K562 (cell line): ENCODE results near the gene TRAPPC2L. TPM values are rescaled to one million over a fixed set of nuclear protein-coding genes. Genes with fewer than 3 reads are reported as not detected.
A peak's percentile ranks its signal among the peaks of the same experiment; 100 is the strongest.

Source experiments
- ATAC-seq: fragments of 200-7000 bp; cut with Tn5 transposase; 3 replicates; pipeline ENCODE4 v1.9.1; 2020; ENCODE audit warnings: moderate library complexity
- BruUV-seq: library from RNA; stranded (reverse); fragments of 400-500 nt; replicated peaks from 2 replicates; lab custom pipeline; 2021; lab: Mats Ljungman, UMichigan
- CTCF ChIA-PET: fragments of 300-600 bp; formaldehyde crosslinking; extraction: SDS; loops from one replicate; lab custom pipeline; 2021; ENCODE audit warnings: low intra/inter-chr PET ratio; lab: Yijun Ruan, JAX
- POLR2A ChIA-PET: fragments of 300-600, 350-650 bp; sonication (Branson Sonifier 250); formaldehyde crosslinking; extraction: SDS; loops from one replicate; lab custom pipeline; 2021; ENCODE audit warnings: antibody characterized with exemption, inconsistent platforms; lab: Yijun Ruan, JAX
- DNase-seq, 4 experiments: peaks; one replicate each; pipeline versions ENCODE4 v3.0.0 to v3.0.0-alpha.2; 2011 to 2018; ENCODE audit warnings: low spot score in 3 of 4, mixed read lengths in 3 of 4; ENCODE audit errors: extremely low read depth in 1 of 4
- FAIRE-seq: peaks from 2 replicates; lab custom pipeline; 2011; peaks lifted over from hg19 to GRCh38; lab: Jason Lieb, UNC
- H2AFZ ChIP-seq: 2 replicates; pipeline ENCODE4 v1.6.0; 2011; ENCODE audit warnings: low read depth, low read length, control low read depth, inconsistent platforms
- H3K27ac ChIP-seq: fragments of 200-600 bp; 3 replicates; pipeline ENCODE4 v1.8.0; 2011; ENCODE audit warnings: low read depth, mild to moderate bottlenecking, control low read depth, inconsistent platforms, low read length, moderate library complexity, mixed read lengths; ENCODE audit errors: extremely low read depth
- H3K27me3 ChIP-seq, 2 experiments: fragments of 300-600 bp in 1 of 2; 2 replicates in 1 of 2; 3 replicates in 1 of 2; pipeline versions ENCODE4 v1.6.0 to v1.8.0; 2011; ENCODE audit warnings: inconsistent platforms in 2 of 2, low read length in 2 of 2, mild to moderate bottlenecking in 1 of 2, mixed read lengths in 1 of 2, moderate library complexity in 1 of 2; ENCODE audit not compliant: control insufficient read depth in 2 of 2, insufficient read depth in 2 of 2
- H3K36me3 ChIP-seq: fragments of 300-600 bp; 3 replicates; pipeline ENCODE4 v1.8.0; 2011; ENCODE audit warnings: mild to moderate bottlenecking, low read length, inconsistent platforms; ENCODE audit not compliant: control insufficient read depth, insufficient read depth
- H3K4me1 ChIP-seq, 2 experiments: fragments of 200-600 bp in 1 of 2; replicated peaks in 1 of 2; 2 replicates in 1 of 2; 3 replicates in 1 of 2; pipeline versions ENCODE4 v1.5.1 to v1.8.0; 2011; ENCODE audit warnings: inconsistent platforms in 2 of 2, low read length in 2 of 2, mild to moderate bottlenecking in 1 of 2, mixed read lengths in 1 of 2, moderate library complexity in 1 of 2; ENCODE audit not compliant: control insufficient read depth in 2 of 2, insufficient read depth in 2 of 2
- H3K4me2 ChIP-seq: 2 replicates; pipeline ENCODE4 v1.6.1; 2011; ENCODE audit warnings: low read length, control low read depth, inconsistent platforms, mixed read lengths; ENCODE audit not compliant: insufficient read depth
- H3K4me3 ChIP-seq: fragments of 200-600 bp; sonication (generic), shearing (Covaris generic); 2 replicates; pipeline ENCODE4 v1.5.1; 2016; ENCODE audit warnings: control low read depth, inconsistent platforms
- H3K79me2 ChIP-seq: fragments of 200-600 bp; 3 replicates; pipeline ENCODE4 v1.8.0; 2011; ENCODE audit warnings: low read length, inconsistent platforms; ENCODE audit not compliant: control insufficient read depth, insufficient read depth
- H3K9ac ChIP-seq, 2 experiments: 2 replicates each; pipeline versions ENCODE4 v1.6.0 to v1.6.1; 2011; ENCODE audit warnings: low read depth in 2 of 2, low read length in 2 of 2, control low read depth in 1 of 2, inconsistent platforms in 1 of 2, mild to moderate bottlenecking in 1 of 2, mixed read lengths in 1 of 2; ENCODE audit not compliant: insufficient read depth in 1 of 2
- H3K9me1 ChIP-seq: one replicate; pipeline ENCODE4 v1.6.0; 2011; ENCODE audit warnings: inconsistent platforms, mild to moderate bottlenecking, low read length, moderate library complexity; ENCODE audit not compliant: control insufficient read depth, insufficient read depth
- H3K9me3 ChIP-seq: replicated peaks from 2 replicates; pipeline ENCODE4 v1.5.1; 2011; ENCODE audit warnings: low read depth, low read length, inconsistent platforms; ENCODE audit not compliant: control insufficient read depth, insufficient read depth
- H4K20me1 ChIP-seq: replicated peaks from 2 replicates; pipeline ENCODE4 v1.6.1; 2011; ENCODE audit warnings: low read length, inconsistent platforms, mixed read lengths; ENCODE audit not compliant: control insufficient read depth, insufficient read depth
- ADNP ChIP-seq: fragments of 200-800 bp; sonication (Bioruptor generic); IDR thresholded peaks from 2 replicates; pipeline ENCODE4 v1.6.1; 2016; ENCODE audit warnings: missing genetic modification characterization, missing compliant biosample characterization
- BCOR ChIP-seq: fragments of 450-650 bp; IDR thresholded peaks from 2 replicates; pipeline ENCODE4 v1.6.1; 2016
- CBX1 ChIP-seq: sonication (generic); IDR thresholded peaks from 2 replicates; pipeline ENCODE4 v1.6.1; 2016; ENCODE audit warnings: antibody characterized with exemption, low read depth, mild to moderate bottlenecking
- CHD4 ChIP-seq: fragments of 200-600 bp; sonication (generic); IDR thresholded peaks from 3 replicates; pipeline ENCODE4 v1.6.1; 2012; ENCODE audit warnings: low read depth, mild to moderate bottlenecking, mixed read lengths, low read length, inconsistent platforms; ENCODE audit not compliant: insufficient read depth, insufficient replicate concordance, poor library complexity, severe bottlenecking
- KDM1A ChIP-seq, 2 experiments: fragments of 450-650 bp; IDR thresholded peaks; 2 replicates each; pipeline ENCODE4 v1.6.1; 2016; ENCODE audit warnings: mild to moderate bottlenecking in 2 of 2
- NFIC ChIP-seq: fragments of 450-650 bp; IDR thresholded peaks from 2 replicates; pipeline ENCODE4 v1.6.1; 2017; ENCODE audit warnings: mild to moderate bottlenecking, inconsistent platforms
- POLR2A ChIP-seq: fragments of 450-650 bp; conservative IDR thresholded peaks from 2 replicates; pipeline ENCODE4 v1.6.1; 2016
- POLR2G ChIP-seq: fragments of 200-400 bp; formaldehyde crosslinking; IDR thresholded peaks from 2 replicates; pipeline ENCODE4 v1.6.1; 2017; ENCODE audit warnings: low read depth, mild to moderate bottlenecking, antibody characterized with exemption, low read length, moderate library complexity
- PTBP1 ChIP-seq: fragments of 200-400 bp; formaldehyde crosslinking; IDR thresholded peaks from 2 replicates; pipeline ENCODE4 v1.6.1; 2017; ENCODE audit warnings: low read depth, low read length
- RAD51 ChIP-seq: fragments of 450-650 bp; IDR thresholded peaks from 2 replicates; pipeline ENCODE4 v1.7.1; 2016; ENCODE audit warnings: low read depth, mild to moderate bottlenecking, borderline replicate concordance
- RBM22 ChIP-seq: fragments of 200-400 bp; formaldehyde crosslinking; IDR thresholded peaks from 2 replicates; pipeline ENCODE4 v1.6.1; 2018; ENCODE audit warnings: low read length, low read depth; ENCODE audit not compliant: poor library complexity, severe bottlenecking
- RBM25 ChIP-seq: fragments of 200-400 bp; formaldehyde crosslinking; IDR thresholded peaks from 2 replicates; pipeline ENCODE4 v1.6.1; 2018; ENCODE audit warnings: low read length, low read depth, moderate library complexity; ENCODE audit not compliant: severe bottlenecking
- RFX1 ChIP-seq: fragments of 450-650 bp; IDR thresholded peaks from 2 replicates; pipeline ENCODE4 v1.6.1; 2016; ENCODE audit warnings: mild to moderate bottlenecking, moderate library complexity
- SMARCA5 ChIP-seq: fragments of 450-650 bp; IDR thresholded peaks from 2 replicates; pipeline ENCODE4 v1.6.1; 2016
- YY1 ChIP-seq, 3 experiments: IDR thresholded peaks; 2 replicates each; pipeline ENCODE4 v1.6.1; 2011; ENCODE audit warnings: low read length in 2 of 3, mild to moderate bottlenecking in 2 of 3, moderate library complexity in 2 of 3, borderline replicate concordance in 1 of 3, control low read depth in 1 of 3, low read depth in 1 of 3; ENCODE audit not compliant: insufficient read depth in 3 of 3, insufficient replicate concordance in 2 of 3, control insufficient read depth in 1 of 3, insufficient read length in 1 of 3; ENCODE audit errors: extremely low read depth in 1 of 3
- ZNF140 ChIP-seq: fragments of 250-450 bp; sonication (Bioruptor Pico); IDR thresholded peaks from 2 replicates; pipeline ENCODE4 v1.8.0; 2021; ENCODE audit warnings: moderate library complexity, mild to moderate bottlenecking, inconsistent platforms
- ZNF146 ChIP-seq: IDR thresholded peaks from one replicate; pipeline ENCODE4 v1.6.1; 2018; ENCODE audit warnings: missing compliant biosample characterization; ENCODE audit not compliant: unreplicated experiment
- ZNF384 ChIP-seq: IDR thresholded peaks from 2 replicates; pipeline ENCODE4 v1.6.1; 2012; ENCODE audit warnings: low read depth, low read length, improper control_type of control experiment
- WGBS: fragments of 100-300 bp; shearing (Covaris generic); methylation state at CpG from one replicate; pipeline ENCODE4 v1.1.6; 2016; ENCODE audit warnings: low coverage, mixed read lengths; ENCODE audit not compliant: insufficient coverage; ENCODE audit errors: missing lambda C conversion rate; 5-methylcytosine and 5-hydroxymethylcytosine counted together
- in situ Hi-C: fragments of 300-500 bp; cut with MboI; formaldehyde crosslinking; loops from 4 replicates; pipeline ENCODE4 v1.15.0; 2018; ENCODE audit warnings: inconsistent platforms, mixed read lengths
- intact Hi-C: fragments of 100-400 bp; cut with micrococcal nuclease; formaldehyde crosslinking; loops from 2 replicates; pipeline ENCODE4 v1.14.2; 2022
- polyA plus RNA-seq, 8 experiments: library from polyadenylated mRNA; depleted of rRNA in 4 of 8; stranded (reverse) in 5 of 8; unstranded in 3 of 8; fragments of >200 nt; fragmentation: Nextera tagmentation in 2 of 8; fragmentation: Illumina TruSeq in 1 of 8; extraction: Ambion mirVana in 2 of 8; extraction: Trizol in 1 of 8; gene quantifications; 2 replicates each; pipeline versions ENCODE4 v1.2.1 to v1.2.3, GENCODE V29; 2011 to 2014; ENCODE audit warnings: inconsistent platforms in 1 of 8, missing spikeins in 1 of 8
- total RNA-seq, 7 experiments: library from RNA; depleted of rRNA in 6 of 7; stranded (reverse); fragments of >200 nt in 6 of 7; fragmentation: Illumina TruSeq in 2 of 7; extraction: Trizol in 2 of 7; gene quantifications; 2 replicates each; pipeline versions ENCODE4 v1.2.1 to v1.2.3, GENCODE V29; 2011 to 2021; ENCODE audit warnings: low replicate concordance in 1 of 7

Gene TRAPPC2L
- total and polyA plus RNA-seq, 9 of the 15 experiments (the other 6 are each of a cell fraction or from before 2014, with no cell fraction given), result 60.4 to 398 (median 97.5) TPM

DNA sequence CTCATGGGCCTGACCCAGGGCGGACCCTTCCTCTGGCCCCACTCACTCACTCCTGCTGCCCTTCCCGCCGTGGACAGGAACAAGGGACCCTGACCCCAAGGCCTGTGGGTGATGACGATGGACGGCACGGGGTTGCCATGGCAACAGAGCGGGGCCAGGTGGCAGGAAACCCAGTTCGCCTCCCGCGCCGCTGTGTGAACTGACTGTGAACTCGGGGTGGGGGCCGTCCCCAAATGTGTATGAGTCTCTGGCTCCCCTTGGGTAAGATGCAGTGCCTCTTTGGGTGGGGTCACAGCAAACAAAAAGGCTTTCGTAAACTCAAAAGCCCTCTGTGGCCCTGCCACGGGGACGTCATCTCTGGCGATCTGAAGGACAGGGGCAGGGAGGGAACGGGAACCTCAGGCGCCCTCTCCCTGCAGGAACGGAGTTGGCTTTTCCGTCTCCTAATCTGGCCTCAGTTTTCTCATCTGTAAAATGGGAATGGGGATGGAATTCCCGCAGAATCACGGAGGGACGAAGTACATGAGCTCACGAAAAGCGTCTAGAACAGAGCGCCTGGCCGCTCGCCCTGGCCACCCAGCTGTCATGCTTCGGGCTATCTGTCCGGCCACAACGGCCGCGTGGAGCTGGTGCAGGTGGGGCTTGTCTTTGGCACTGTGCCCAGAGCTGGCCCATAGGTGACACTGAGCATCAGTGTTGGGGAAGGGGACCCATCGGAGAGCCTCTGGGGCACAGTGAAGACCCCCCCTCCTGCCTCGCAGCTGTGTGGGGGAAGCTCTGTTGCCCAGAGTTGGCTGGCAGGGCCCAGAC, 54.4 kb downstream of the TRAPPC2L start:
- Histone ChIP-seq H3K27me3 (no peaks in the 10 kb centered on the region), H4K20me1 (peaks cover 76% of the 10 kb centered on the region), H3K4me2 (no peak overlapping the region), H3K9me3 (no peaks in the 10 kb centered on the region), H3K79me2 (peaks cover 94% of the 10 kb centered on the region), H3K27ac (no peak overlapping the region), H3K36me3 (peaks cover 75% of the 10 kb centered on the region), H3K4me1 (peaks cover 0 to 67% of the 10 kb centered on the region in 2 experiments; a peak in 4 of 5 replicates), H3K9ac (peak overlapping the region in 1 of 2 experiments; percentile 2; a peak in 1 of 4 replicates), H3K9me1 (peaks cover 14% of the 10 kb centered on the region), H2AFZ (no peak overlapping the region), H3K4me3 (no peak overlapping the region)
- ATAC-seq (no peak), FAIRE-seq (no peak), DNase-seq (no peak)
- BruUV-seq, result no TSS peak
- POLR2A ChIA-PET, result no interaction called here
- WGBS, result 89% methylated on average over 28 of the region's 36 CpGs
- CTCF ChIA-PET, result no interaction called here
- intact Hi-C loops, result no loop called here
- in situ Hi-C loops, result no loop called here
- TF ChIP-seq SMARCA5 (peak; percentile 77; the same call in 1 of the 2 replicates), RAD51 (no peak), RBM25 (peak; percentile 62), CHD4 (peak; percentile 32), YY1 (IDR thresholded peaks at IDR 0.05; ENCODE audit: borderline replicate concordance in 1 of 3, control insufficient read depth in 1 of 3, extremely low read depth in 1 of 3, insufficient read depth in 3 of 3, insufficient read length in 1 of 3, insufficient replicate concordance in 2 of 3, low read depth in 1 of 3, low read length in 2 of 3) (no peak), ZNF146 (CRISPR knock-in tag) (peak; percentile 1), RFX1 (peak; percentile 88), PTBP1 (0 out of 2 replicates have a peak, but pooled peaks have one; percentile 74), KDM1A (IDR thresholded peaks at IDR 0.05) (peak; percentile 42 to 51; a peak in 2 of 4 replicates), BCOR (peak; percentile 90), NFIC (peak; percentile 85), ADNP (tag) (peak; percentile 53; the same call in 1 of the 2 replicates), ZNF384 (no peak), POLR2A (peak; percentile 19; the same call in 1 of the 2 replicates), ZNF140 (CRISPR knock-in tag) (no peak), CBX1 (0 out of 2 replicates have a peak, but pooled peaks have one; percentile 58), RBM22 (peak; percentile 83), POLR2G (peak; percentile 52)
